SK-N-SH (cell line): Measurements from ENCODE around the gene ACBD6. TPM values are rescaled to one million over a fixed set of nuclear protein-coding genes. Genes with fewer than 3 reads are reported as not detected.

Source experiments
- CTCF ChIA-PET: fragments of 300-600, 350-600 bp; formaldehyde crosslinking; extraction: SDS; loops from one replicate; lab custom pipeline; 2021; lab: Yijun Ruan, JAX
- POLR2A ChIA-PET: fragments of 350-600 bp; sonication (Branson Sonifier 250); formaldehyde crosslinking; extraction: SDS; loops from one replicate; lab custom pipeline; 2020; ENCODE audit warnings: antibody characterized with exemption, inconsistent platforms; lab: Yijun Ruan, JAX
- DNase-seq: peaks from one replicate; pipeline ENCODE4 v3.0.0; 2012
- H2AFZ ChIP-seq: fragments of 200-600 bp; sonication (generic); 2 replicates; pipeline ENCODE4 v1.8.1; 2016; ENCODE audit warnings: antibody characterized with exemption, mild to moderate bottlenecking, low read depth
- H3F3A ChIP-seq: fragments of 200-600 bp; sonication (generic); replicated peaks from 2 replicates; pipeline ENCODE3; 2016; ENCODE audit warnings: antibody characterized with exemption, mild to moderate bottlenecking; ENCODE audit not compliant: insufficient read depth
- H3K27ac ChIP-seq, 2 experiments: fragments of 200-500 bp in 1 of 2; fragments of 200-600 bp in 1 of 2; sonication (Bioruptor generic) in 1 of 2; sonication (generic), shearing (Covaris generic) in 1 of 2; 2 replicates each; pipeline versions ENCODE4 v1.5.1 to v1.6.1; 2014 to 2016; ENCODE audit warnings: low read depth in 2 of 2, inconsistent platforms in 1 of 2, low read length in 1 of 2, mild to moderate bottlenecking in 1 of 2, mixed read lengths in 1 of 2
- H3K27me3 ChIP-seq: fragments of 200-600 bp; sonication (generic), shearing (Covaris generic); 2 replicates; pipeline ENCODE4 v1.6.1; 2016; ENCODE audit warnings: mixed run types; ENCODE audit not compliant: insufficient read depth
- H3K36me3 ChIP-seq, 2 experiments: fragments of 200-500 bp in 1 of 2; fragments of 200-600 bp in 1 of 2; sonication (Bioruptor generic) in 1 of 2; sonication (generic) in 1 of 2; replicated peaks in 1 of 2; 2 replicates each; pipeline versions ENCODE3 to v1.5.1; 2014 to 2016; ENCODE audit warnings: low read length in 1 of 2, mild to moderate bottlenecking in 1 of 2; ENCODE audit not compliant: insufficient read depth in 2 of 2, control insufficient read depth in 1 of 2
- H3K4me1 ChIP-seq, 2 experiments: fragments of 200-500 bp in 1 of 2; fragments of 200-600 bp in 1 of 2; sonication (Bioruptor generic) in 1 of 2; sonication (generic), shearing (Covaris generic) in 1 of 2; 2 replicates each; pipeline versions ENCODE4 v1.5.1 to v1.6.1; 2014 to 2016; ENCODE audit warnings: low read depth in 1 of 2, low read length in 1 of 2, mixed run types in 1 of 2; ENCODE audit not compliant: insufficient read depth in 2 of 2, control insufficient read depth in 1 of 2
- H3K4me2 ChIP-seq: fragments of 200-600 bp; sonication (generic), shearing (Covaris generic); 2 replicates; pipeline ENCODE4 v1.6.1; 2017; ENCODE audit warnings: mixed run types
- H3K4me3 ChIP-seq, 2 experiments: fragments of 200-500 bp in 1 of 2; fragments of 200-600 bp in 1 of 2; sonication (Bioruptor generic) in 1 of 2; sonication (generic), shearing (Covaris generic) in 1 of 2; 2 replicates each; pipeline versions ENCODE4 v1.5.1 to v1.8.1; 2014 to 2016; ENCODE audit warnings: low read depth in 2 of 2, inconsistent platforms in 1 of 2, low read length in 1 of 2, mild to moderate bottlenecking in 1 of 2, mixed read lengths in 1 of 2, moderate library complexity in 1 of 2
- H3K79me2 ChIP-seq: fragments of 200-600 bp; sonication (generic); 2 replicates; pipeline ENCODE4 v1.8.1; 2017; ENCODE audit warnings: mild to moderate bottlenecking; ENCODE audit not compliant: insufficient read depth
- H3K9ac ChIP-seq: fragments of 200-600 bp; sonication (generic); 2 replicates; pipeline ENCODE4 v1.6.1; 2017; ENCODE audit warnings: mixed run types
- H3K9me2 ChIP-seq: fragments of 200-600 bp; sonication (generic); 2 replicates; pipeline ENCODE4 v1.6.1; 2017; ENCODE audit warnings: mixed run types
- H3K9me3 ChIP-seq: fragments of 200-600 bp; sonication (generic); 2 replicates; pipeline ENCODE4 v1.6.1; 2017; ENCODE audit warnings: mixed run types, mild to moderate bottlenecking, moderate library complexity
- H4K20me1 ChIP-seq: fragments of 200-600 bp; sonication (generic); 2 replicates; pipeline ENCODE4 v1.6.1; 2017; ENCODE audit warnings: mild to moderate bottlenecking, mixed run types; ENCODE audit not compliant: insufficient read depth
- CTCF ChIP-seq: fragments of 200-600 bp; sonication (generic); IDR thresholded peaks from 2 replicates; pipeline ENCODE4 v1.6.1; 2017; ENCODE audit warnings: antibody characterized with exemption, mild to moderate bottlenecking, moderate library complexity
- FOXJ3 ChIP-seq: sonication (generic); formaldehyde crosslinking; IDR thresholded peaks from 2 replicates; pipeline ENCODE4 v1.5.1; 2020; ENCODE audit warnings: mild to moderate bottlenecking, missing genetic modification reagents
- FOXM1 ChIP-seq: IDR thresholded peaks from 2 replicates; pipeline ENCODE4 v1.4.0; 2012; ENCODE audit warnings: low read depth, mild to moderate bottlenecking
- IRF3 ChIP-seq: fragments of 150-350 bp; IDR thresholded peaks from 2 replicates; pipeline ENCODE4 v1.6.1; 2016; ENCODE audit warnings: mild to moderate bottlenecking, low read depth, low read length
- JUND ChIP-seq: IDR thresholded peaks from 2 replicates; pipeline ENCODE4 v1.4.0; 2012
- MEF2A ChIP-seq: IDR thresholded peaks from 2 replicates; pipeline ENCODE4 v1.4.0; 2012; ENCODE audit warnings: low read depth, borderline replicate concordance
- MXI1 ChIP-seq: IDR thresholded peaks from 2 replicates; pipeline ENCODE4 v1.6.1; 2012; ENCODE audit warnings: mild to moderate bottlenecking, low read depth, low read length, improper control_type of control experiment
- NFIC ChIP-seq: IDR thresholded peaks from 2 replicates; pipeline ENCODE4 v1.4.0; 2012; ENCODE audit warnings: borderline replicate concordance
- NRF1 ChIP-seq: IDR thresholded peaks from 2 replicates; pipeline ENCODE4 v1.6.1; 2012; ENCODE audit warnings: low read depth, mild to moderate bottlenecking, low read length
- PBX3 ChIP-seq: IDR thresholded peaks from 2 replicates; pipeline ENCODE4; 2012
- POLR2AphosphoS5 ChIP-seq: IDR thresholded peaks from 2 replicates; pipeline ENCODE4 v1.6.1; 2012; ENCODE audit warnings: low read depth, low read length
- RAD21 ChIP-seq: IDR thresholded peaks from 2 replicates; pipeline ENCODE4 v1.6.1; 2012; ENCODE audit warnings: mild to moderate bottlenecking, low read length
- REST ChIP-seq: IDR thresholded peaks from 2 replicates; pipeline ENCODE4 v1.6.1; 2012; ENCODE audit warnings: mild to moderate bottlenecking, low read depth, low read length, moderate library complexity
- SIN3A ChIP-seq: IDR thresholded peaks from 2 replicates; pipeline ENCODE4 v1.6.1; 2012; ENCODE audit warnings: low read depth, mild to moderate bottlenecking, low read length, moderate library complexity, borderline replicate concordance
- SMC3 ChIP-seq: IDR thresholded peaks from 2 replicates; pipeline ENCODE4 v1.6.1; 2012; ENCODE audit warnings: low read depth, low read length, improper control_type of control experiment
- TCF12 ChIP-seq: IDR thresholded peaks from 2 replicates; pipeline ENCODE4 v1.4.0; 2012
- USF1 ChIP-seq: IDR thresholded peaks from 2 replicates; pipeline ENCODE4 v1.4.0; 2012; ENCODE audit warnings: low read depth, borderline replicate concordance
- WGBS: methylation state at CpG from one replicate; pipeline ENCODE4 v1.1.6; 2017; ENCODE audit warnings: low lambda C conversion rate; 5-methylcytosine and 5-hydroxymethylcytosine counted together
- polyA plus RNA-seq, 3 experiments: library from polyadenylated mRNA; depleted of rRNA; stranded (reverse); fragments of >200 nt; gene quantifications; 2 replicates each; pipeline ENCODE4 v1.2.3, GENCODE V29; 2012

ACBD6 gene
- polyA plus RNA-seq, 1 of the 3 experiments (the other 2 are of a cell fraction): 60.9 TPM

GRCh38 chr1:180288940-180289339, 213.4 kb downstream of the ACBD6 start:
- WGBS: 98% methylated on average over 1 of the region's 1 CpG
- Histone ChIP-seq H3K4me2 (no peak overlapping the region), H3K36me3 (peaks cover 21 to 25% of the 10 kb centered on the region in 2 experiments), H3K9me2 (no peaks in the 10 kb centered on the region), H3K4me1 (peaks cover 0 to 5% of the 10 kb centered on the region in 2 experiments; a peak in 2 of 4 replicates), H3K4me3 (no peak overlapping the region), H3K27ac (no peak overlapping the region; a peak in 1 of 4 replicates), H4K20me1 (no peaks in the 10 kb centered on the region), H3F3A (no peaks in the 10 kb centered on the region), H3K27me3 (no peaks in the 10 kb centered on the region), H3K79me2 (no peaks in the 10 kb centered on the region), H2AFZ (no peak overlapping the region), H3K9me3 (no peaks in the 10 kb centered on the region), H3K9ac (no peak overlapping the region)
- ChIA-PET CTCF (interaction anchor here (1.4 kb wide), 1 partner anchor 69 kb away, joined by 3 read pairs; no protein-coding TSS in a partner anchor), POLR2A (no interaction called here)
- DNase-seq: no peak
- TF ChIP-seq RAD21 (no peak), FOXJ3 (CRISPR knock-in tag) (no peak), SIN3A (no peak), MXI1 (no peak), USF1 (no peak), NFIC (no peak), MEF2A (no peak), TCF12 (no peak), PBX3 (no peak), SMC3 (no peak), CTCF (no peak), POLR2AphosphoS5 (no peak), NRF1 (no peak), IRF3 (no peak), JUND (no peak), REST (no peak), FOXM1 (no peak)
